ENCODE data around the gene KRT86.

GRCh38 chr12:52355176-52355575, 80.7 kb downstream of the KRT86 start:
- TF ChIP-seq POLR2A (IDR thresholded peaks at IDR 0.05) (no peak), EP300 (IDR thresholded peaks at IDR 0.05) (no peak)

Data from gastroesophageal sphincter (tissue), 2 donors.